HFFc6 (cell line): ENCODE results near the gene FGFBP2. TPM values are rescaled to one million over a fixed set of nuclear protein-coding genes. Genes with fewer than 3 reads are reported as not detected.

ENCODE experiments used
- DNase-seq: peaks from one replicate; pipeline ENCODE4 v3.0.0-alpha.2; 2018
- H3K27ac Mint-ChIP-seq: 2 replicates; pipeline ENCODE4 v1.8.0; 2020; ENCODE audit warnings: mild to moderate bottlenecking, mixed read lengths
- H3K27me3 Mint-ChIP-seq: 2 replicates; pipeline ENCODE4 v1.8.0; 2021; ENCODE audit warnings: mild to moderate bottlenecking, moderate library complexity, mixed read lengths; ENCODE audit not compliant: insufficient read depth
- H3K36me3 Mint-ChIP-seq: 2 replicates; pipeline ENCODE4 v1.8.0; 2021; ENCODE audit warnings: low read depth, mixed read lengths
- H3K4me1 Mint-ChIP-seq: 2 replicates; pipeline ENCODE4 v1.8.0; 2020; ENCODE audit warnings: low read depth, mixed read lengths
- H3K4me3 Mint-ChIP-seq: 2 replicates; pipeline ENCODE4 v1.8.0; 2020; ENCODE audit warnings: mild to moderate bottlenecking, moderate library complexity, mixed read lengths
- H3K9me3 Mint-ChIP-seq: 2 replicates; pipeline ENCODE4 v1.8.0; 2020; ENCODE audit warnings: mild to moderate bottlenecking, mixed read lengths
- total RNA-seq, 6 experiments: library from RNA; stranded (reverse); fragmentation: NEBNext Ultra II Directional; extraction: Animal tissue kit (Norgen Biotek cat#: 25700); gene quantifications; 2 replicates in 1 of 6; 3 replicates in 5 of 6; pipeline ENCODE4 v1.2.3, GENCODE V29; 2021
- TF ChIP-seq, protein P1 (sequence below): fragments of 200-600 bp; sonication (generic); IDR thresholded peaks from 2 replicates; pipeline ENCODE4 v1.5.0; 2021; ENCODE audit warnings: antibody characterized with exemption, mild to moderate bottlenecking

Gene FGFBP2
- total RNA-seq, 6 experiments from 2014 or later: not detected

DNA sequence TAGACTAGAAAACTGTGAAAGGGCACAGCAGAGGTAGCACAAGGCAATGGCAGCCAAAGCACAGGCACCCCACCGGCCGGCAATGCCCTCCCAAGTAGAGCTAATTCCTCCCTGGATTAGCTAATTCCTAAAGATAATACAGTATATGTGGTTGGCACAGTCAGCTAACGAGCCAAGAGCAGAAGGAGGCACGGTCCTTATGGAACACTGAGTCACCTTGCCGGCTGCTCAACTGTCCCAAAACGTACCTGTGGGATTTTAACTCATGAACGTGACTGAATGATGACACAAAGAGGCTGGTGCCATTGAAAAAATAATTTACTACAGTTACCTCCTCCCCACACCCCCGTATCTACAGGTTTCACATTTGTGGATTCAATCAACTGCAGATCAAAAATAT is 15.3 kb downstream of the FGFBP2 start:
- no peaks in the 10 kb centered on the region for H3K9me3 Mint-ChIP-seq
- H3K27me3 Mint-ChIP-seq: peaks cover 19% of the 10 kb centered on the region
- no peak overlapping the region for H3K27ac Mint-ChIP-seq
- no peak overlapping the region for H3K4me3 Mint-ChIP-seq
- no peaks in the 10 kb centered on the region for H3K36me3 Mint-ChIP-seq
- DNase-seq: no peak
- H3K4me1 Mint-ChIP-seq: no peaks in the 10 kb centered on the region
- TF ChIP-seq, protein P1, sequence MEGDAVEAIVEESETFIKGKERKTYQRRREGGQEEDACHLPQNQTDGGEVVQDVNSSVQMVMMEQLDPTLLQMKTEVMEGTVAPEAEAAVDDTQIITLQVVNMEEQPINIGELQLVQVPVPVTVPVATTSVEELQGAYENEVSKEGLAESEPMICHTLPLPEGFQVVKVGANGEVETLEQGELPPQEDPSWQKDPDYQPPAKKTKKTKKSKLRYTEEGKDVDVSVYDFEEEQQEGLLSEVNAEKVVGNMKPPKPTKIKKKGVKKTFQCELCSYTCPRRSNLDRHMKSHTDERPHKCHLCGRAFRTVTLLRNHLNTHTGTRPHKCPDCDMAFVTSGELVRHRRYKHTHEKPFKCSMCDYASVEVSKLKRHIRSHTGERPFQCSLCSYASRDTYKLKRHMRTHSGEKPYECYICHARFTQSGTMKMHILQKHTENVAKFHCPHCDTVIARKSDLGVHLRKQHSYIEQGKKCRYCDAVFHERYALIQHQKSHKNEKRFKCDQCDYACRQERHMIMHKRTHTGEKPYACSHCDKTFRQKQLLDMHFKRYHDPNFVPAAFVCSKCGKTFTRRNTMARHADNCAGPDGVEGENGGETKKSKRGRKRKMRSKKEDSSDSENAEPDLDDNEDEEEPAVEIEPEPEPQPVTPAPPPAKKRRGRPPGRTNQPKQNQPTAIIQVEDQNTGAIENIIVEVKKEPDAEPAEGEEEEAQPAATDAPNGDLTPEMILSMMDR: no peak

DNA sequence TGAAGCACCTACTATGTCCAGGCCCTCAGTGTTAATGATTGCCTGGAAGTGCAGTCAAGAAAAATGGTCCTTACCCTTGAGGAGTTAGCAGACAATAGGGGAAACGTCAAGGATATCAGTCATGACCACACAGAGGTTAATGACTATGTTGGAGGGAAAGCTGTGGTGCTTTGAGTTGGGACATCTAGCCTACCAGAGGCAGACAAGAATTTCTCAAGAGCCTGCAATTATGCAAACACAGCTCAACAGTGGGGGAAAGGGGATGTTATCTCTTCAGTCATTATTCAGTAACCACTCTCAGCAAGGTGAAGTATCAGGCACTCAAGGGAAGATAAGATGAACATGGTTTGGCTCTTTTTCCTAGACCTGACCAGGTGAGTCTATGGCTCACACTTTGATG is 17.5 kb downstream of the FGFBP2 start:
- Mint-ChIP-seq H3K4me3 (no peak overlapping the region), H3K9me3 (no peaks in the 10 kb centered on the region)

DNA sequence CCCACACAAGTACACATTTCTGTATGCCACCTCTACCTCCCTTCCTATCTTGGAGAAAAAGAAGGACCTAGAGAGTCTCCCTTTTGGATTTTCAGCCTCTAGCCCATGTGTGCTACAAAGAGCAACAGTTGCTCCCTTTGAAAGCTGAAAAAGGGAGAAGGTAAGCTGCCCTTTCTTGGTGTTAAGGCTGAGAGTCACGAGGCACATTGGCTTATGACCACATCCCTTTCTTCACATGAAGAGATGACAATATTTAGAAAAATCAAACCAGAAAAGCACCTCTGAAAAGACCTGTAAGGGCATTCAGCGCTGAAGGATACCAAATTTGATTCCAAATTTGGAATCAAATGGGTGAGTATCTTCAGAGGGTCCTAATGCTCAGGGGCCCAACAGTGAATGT is 18.1 kb downstream of the FGFBP2 start:
- Mint-ChIP-seq H3K27ac (no peak overlapping the region), H3K27me3 (peaks cover 26% of the 10 kb centered on the region), H3K36me3 (no peaks in the 10 kb centered on the region), H3K9me3 (no peaks in the 10 kb centered on the region), H3K4me1 (no peaks in the 10 kb centered on the region), H3K4me3 (no peak overlapping the region)
- TF ChIP-seq, protein P1: no peak
- no peak for DNase-seq

More for the DNA sequence above, 17.5 kb downstream of the FGFBP2 start:
- peaks cover 23% of the 10 kb centered on the region for H3K27me3 Mint-ChIP-seq
- no peaks in the 10 kb centered on the region for H3K36me3 Mint-ChIP-seq
- no peaks in the 10 kb centered on the region for H3K4me1 Mint-ChIP-seq
- TF ChIP-seq, protein P1: no peak
- no peak overlapping the region for H3K27ac Mint-ChIP-seq
- DNase-seq: no peak

DNA sequence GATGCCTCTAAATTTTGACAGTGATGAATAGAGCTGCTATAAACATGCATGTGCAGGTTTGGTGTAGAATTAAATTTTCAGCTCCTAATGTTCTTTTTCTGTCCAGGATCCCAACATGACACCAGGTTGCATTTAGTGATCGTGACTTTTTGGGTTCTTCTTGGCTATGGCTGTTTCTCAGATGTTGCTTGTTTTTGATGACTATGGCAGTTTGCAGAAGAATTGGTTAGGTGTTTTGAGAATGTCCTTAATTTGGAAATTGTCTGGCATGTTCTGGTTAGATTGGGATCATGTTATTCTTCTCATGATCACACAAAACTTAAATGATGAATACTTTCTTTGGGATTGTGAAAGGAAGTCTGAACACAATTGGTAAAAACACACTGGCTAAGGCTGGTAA is 20.7 kb downstream of the FGFBP2 start:
- TF ChIP-seq, protein P1: no peak

DNA sequence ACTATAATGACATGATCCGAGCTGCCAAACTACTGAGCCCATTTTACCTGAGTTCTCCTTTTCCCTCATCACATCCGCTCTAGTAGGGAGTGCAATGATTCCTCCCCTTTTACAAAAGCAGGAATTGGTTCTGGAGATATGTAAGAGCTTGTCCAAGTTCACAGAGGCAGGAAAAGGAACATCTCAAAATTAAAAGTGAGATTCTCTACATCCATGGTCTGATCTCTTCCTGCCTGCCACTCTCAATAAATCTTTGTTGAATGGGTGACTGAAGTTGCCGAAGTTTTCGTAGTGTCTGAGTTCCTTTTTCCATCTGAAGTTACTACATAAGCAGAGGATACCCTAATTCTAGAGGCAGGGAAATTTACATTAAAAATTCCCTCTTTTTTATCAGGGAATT is 24.3 kb downstream of the FGFBP2 start, which contains the start of gene FGFBP1:
Gene FGFBP1 (minus strand): TSS at position 101 of the 400 bp plus-strand sequence. CDS start 2,108 bp downstream, outside the sequence.
- Mint-ChIP-seq H3K9me3 (no peaks in the 10 kb centered on the region), H3K4me1 (no peaks in the 10 kb centered on the region), H3K4me3 (no peak within 1 kb of the TSS), H3K27me3 (peaks cover 31% of the 10 kb centered on the region), H3K27ac (no peak within 1 kb of the TSS), H3K36me3 (no peaks in the 10 kb centered on the region)
- no peak for DNase-seq
- TF ChIP-seq, protein P1: no peak

More for the DNA sequence above, 20.7 kb downstream of the FGFBP2 start:
- no peaks in the 10 kb centered on the region for H3K9me3 Mint-ChIP-seq
- H3K27me3 Mint-ChIP-seq: peaks cover 26% of the 10 kb centered on the region
- H3K4me3 Mint-ChIP-seq: no peak overlapping the region
- H3K4me1 Mint-ChIP-seq: no peaks in the 10 kb centered on the region
- no peaks in the 10 kb centered on the region for H3K36me3 Mint-ChIP-seq
- no peak overlapping the region for H3K27ac Mint-ChIP-seq
- no peak for DNase-seq

DNA sequence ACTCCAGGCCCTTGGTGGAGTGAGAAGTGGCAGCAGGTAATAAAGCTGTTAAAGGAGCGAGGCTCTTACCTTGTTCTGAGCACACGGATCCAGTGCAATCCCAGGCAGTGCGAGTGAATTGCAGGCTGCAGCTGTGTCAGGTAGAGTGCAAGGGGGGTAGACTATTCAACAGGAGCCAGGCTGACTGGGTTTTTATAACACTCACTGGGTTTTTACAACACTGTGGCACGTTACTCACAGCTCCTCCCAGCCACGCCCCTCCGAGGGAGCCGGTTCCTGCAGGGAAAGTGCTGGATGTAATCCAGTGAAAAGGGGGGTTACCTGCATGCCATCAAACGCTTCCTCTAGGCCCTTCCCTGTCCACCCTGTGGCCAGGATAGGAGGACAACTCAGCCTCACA is 24.8 kb downstream of the FGFBP2 start:
- no peak overlapping the region for H3K4me3 Mint-ChIP-seq
- H3K4me1 Mint-ChIP-seq: no peaks in the 10 kb centered on the region

More for the DNA sequence above, 24.8 kb downstream of the FGFBP2 start:
- no peaks in the 10 kb centered on the region for H3K36me3 Mint-ChIP-seq
- H3K9me3 Mint-ChIP-seq: no peaks in the 10 kb centered on the region
- DNase-seq: no peak
- TF ChIP-seq, protein P1: no peak
- no peak overlapping the region for H3K27ac Mint-ChIP-seq
- peaks cover 29% of the 10 kb centered on the region for H3K27me3 Mint-ChIP-seq
